Measurements from ENCODE around the gene HTR1E. TPM values are rescaled to one million over a fixed set of nuclear protein-coding genes. Genes with fewer than 3 reads are reported as not detected.
"Not testable (repeated sequence)": the region's sequence is repeated elsewhere in the genome, so short reads cannot be mapped to it uniquely, and the experiment has no call there.

The HTR1E gene
- polyA plus RNA-seq, 3 donors, result 0.03 to 0.09 TPM; not detected in 1

- no peak overlapping the region for H3K27ac ChIP-seq (ENCODE audit: low read depth, low read length)
- WGBS, 3 donors, result 75 to 85% (median 78%) methylated on average over 4 of the region's 4 CpGs
Observed at GRCh38 chr6:86964029-86964579, 26.8 kb downstream of the HTR1E start.

GRCh38 chr6:86966271-86966670 is 28.9 kb downstream of the HTR1E start:
- 67 to 78% (median 78%) methylated on average over 1 of the region's 1 CpG for WGBS, 3 donors
- H3K27ac ChIP-seq (ENCODE audit: low read depth, low read length), result no peak overlapping the region

- WGBS, 3 donors, result 60 to 66% (median 64%) methylated on average over 4 of the region's 4 CpGs
- no peak overlapping the region for H3K27ac ChIP-seq (ENCODE audit: low read depth, low read length)
Observed at GRCh38 chr6:86969573-86969972, 32.2 kb downstream of the HTR1E start.

- WGBS, 3 donors, result 73 to 83% (median 77%) methylated on average over 2 of the region's 2 CpGs
Observed at GRCh38 chr6:86973088-86973487, 35.8 kb downstream of the HTR1E start.

GRCh38 chr6:86978251-86978650 is 40.9 kb downstream of the HTR1E start:
- 87 to 91% (median 88%) methylated on average over 2 of the region's 2 CpGs for WGBS, 3 donors
- no peak overlapping the region for H3K27ac ChIP-seq (ENCODE audit: low read depth, low read length)

More at GRCh38 chr6:86973088-86973487, 35.8 kb downstream of the HTR1E start:
- H3K27ac ChIP-seq (ENCODE audit: low read depth, low read length), result no peak overlapping the region

- no peak overlapping the region for H3K27ac ChIP-seq (ENCODE audit: low read depth, low read length)
Observed at GRCh38 chr6:87001494-87001893, 64.2 kb downstream of the HTR1E start.

- not testable (repeated sequence) for H3K27ac ChIP-seq (ENCODE audit: low read depth, low read length)
- WGBS, 3 donors, result 75 to 92% (median 89%) methylated on average over 4 of the region's 4 CpGs
Observed at GRCh38 chr6:87002391-87002790, 65.1 kb downstream of the HTR1E start.

GRCh38 chr6:87006541-87006940 is 69.2 kb downstream of the HTR1E start:
- WGBS, 3 donors, result 76 to 82% (median 80%) methylated on average over 2 of the region's 2 CpGs
- H3K27ac ChIP-seq (ENCODE audit: low read depth, low read length), result not testable (repeated sequence)

GRCh38 chr6:87009581-87009980 is 72.3 kb downstream of the HTR1E start:
- WGBS, 3 donors, result 98 to 100% methylated on average over 1 to 19 of the region's 34 CpGs; no CpG with 5 or more reads in 1 of the 3 donors
- H3K27ac ChIP-seq (ENCODE audit: low read depth, low read length), result not testable (repeated sequence)

GRCh38 chr6:87012035-87012434 is 74.7 kb downstream of the HTR1E start:
- no peak overlapping the region for H3K27ac ChIP-seq (ENCODE audit: low read depth, low read length)
- WGBS, 3 donors, result 93 to 97% (median 94%) methylated on average over 3 of the region's 3 CpGs

GRCh38 chr6:87012743-87013142 is 75.4 kb downstream of the HTR1E start:
- 56 to 64% (median 60%) methylated on average over 3 of the region's 3 CpGs for WGBS, 3 donors
- H3K27ac ChIP-seq (ENCODE audit: low read depth, low read length), result no peak overlapping the region

- H3K27ac ChIP-seq (ENCODE audit: low read depth, low read length), result no peak overlapping the region
- WGBS, 3 donors, result 59 to 70% (median 61%) methylated on average over 2 of the region's 2 CpGs
Observed at GRCh38 chr6:87016772-87017171, 79.4 kb downstream of the HTR1E start.

GRCh38 chr6:87027021-87027420 is 89.7 kb downstream of the HTR1E start:
- 56 to 74% (median 66%) methylated on average over 2 of the region's 2 CpGs for WGBS, 3 donors
- no peak overlapping the region for H3K27ac ChIP-seq (ENCODE audit: low read depth, low read length)

- H3K27ac ChIP-seq (ENCODE audit: low read depth, low read length), result no peak overlapping the region
- WGBS, 3 donors, result 55 to 78% (median 77%) methylated on average over 3 of the region's 3 CpGs
Observed at GRCh38 chr6:87029711-87030314, 92.5 kb downstream of the HTR1E start.

GRCh38 chr6:87040729-87041128 is 103.4 kb downstream of the HTR1E start:
- WGBS, 3 donors, result 52 to 90% (median 88%) methylated on average over 4 of the region's 4 CpGs
- no peak overlapping the region for H3K27ac ChIP-seq (ENCODE audit: low read depth, low read length)

- H3K27ac ChIP-seq (ENCODE audit: low read depth, low read length), result no peak overlapping the region
- WGBS, 3 donors, result 52 to 67% (median 65%) methylated on average over 5 of the region's 5 CpGs
Observed at GRCh38 chr6:87045521-87046075, 108.3 kb downstream of the HTR1E start.

GRCh38 chr6:87049779-87050178 is 112.5 kb downstream of the HTR1E start:
- H3K27ac ChIP-seq (ENCODE audit: low read depth, low read length), result no peak overlapping the region
- WGBS, 3 donors, result 86 to 100% (median 91%) methylated on average over 1 of the region's 1 CpG

GRCh38 chr6:87053312-87053711 is 116.0 kb downstream of the HTR1E start:
- 80 to 89% (median 85%) methylated on average over 1 of the region's 1 CpG for WGBS, 3 donors
- H3K27ac ChIP-seq (ENCODE audit: low read depth, low read length), result no peak overlapping the region

- WGBS, 3 donors, result 70 to 83% (median 77%) methylated on average over 3 of the region's 3 CpGs
- H3K27ac ChIP-seq (ENCODE audit: low read depth, low read length), result no peak overlapping the region
Observed at GRCh38 chr6:87054143-87054833, 117.0 kb downstream of the HTR1E start.
